Measurements from ENCODE around the gene ZSCAN1. TPM values are rescaled to one million over a fixed set of nuclear protein-coding genes. Genes with fewer than 3 reads are reported as not detected.
A peak's percentile ranks its signal among the peaks of the same experiment; 100 is the strongest.

ZSCAN1 gene
- total RNA-seq, 4 donors from 2014 or later = not detected

DNA sequence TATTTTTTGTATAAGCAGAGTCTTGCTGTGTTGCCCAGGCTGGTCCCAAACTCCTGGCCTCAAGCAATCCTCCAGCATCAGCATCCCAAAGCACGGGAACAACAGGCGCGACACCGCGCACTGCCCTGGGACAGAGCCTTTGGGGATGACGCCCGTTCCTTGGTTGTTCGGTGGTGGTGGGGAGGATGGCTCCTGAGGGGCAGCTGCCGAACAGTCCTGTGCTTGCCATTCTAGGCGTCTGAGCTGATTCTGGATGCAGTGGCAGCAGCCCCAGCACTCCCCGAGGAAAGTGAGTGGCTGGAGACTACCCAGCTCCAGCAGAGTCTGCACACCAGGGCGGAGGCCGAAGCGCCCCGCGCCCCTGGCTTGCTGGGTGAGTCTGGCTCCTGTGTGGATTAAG lies 18.4 kb downstream of the ZSCAN1 start:
- no peaks in the 10 kb centered on the region for H3K27me3 ChIP-seq
- peaks cover 0 to 14% (median 0%) of the 10 kb centered on the region in 3 donors for H3K4me1 ChIP-seq
- H3K36me3 ChIP-seq = no peaks in the 10 kb centered on the region
- no peak for ATAC-seq
- no peak overlapping the region for H3K27ac ChIP-seq
- peaks cover 0 to 77% (median 2%) of the 10 kb centered on the region in 3 donors for H3K9me3 ChIP-seq
- TF ChIP-seq POLR2A (IDR thresholded peaks at IDR 0.05) (no peak), EP300 (IDR thresholded peaks at IDR 0.05) (no peak), POLR2AphosphoS5 (IDR thresholded peaks at IDR 0.05) (no peak)
- TF ChIP-seq, protein P1, sequence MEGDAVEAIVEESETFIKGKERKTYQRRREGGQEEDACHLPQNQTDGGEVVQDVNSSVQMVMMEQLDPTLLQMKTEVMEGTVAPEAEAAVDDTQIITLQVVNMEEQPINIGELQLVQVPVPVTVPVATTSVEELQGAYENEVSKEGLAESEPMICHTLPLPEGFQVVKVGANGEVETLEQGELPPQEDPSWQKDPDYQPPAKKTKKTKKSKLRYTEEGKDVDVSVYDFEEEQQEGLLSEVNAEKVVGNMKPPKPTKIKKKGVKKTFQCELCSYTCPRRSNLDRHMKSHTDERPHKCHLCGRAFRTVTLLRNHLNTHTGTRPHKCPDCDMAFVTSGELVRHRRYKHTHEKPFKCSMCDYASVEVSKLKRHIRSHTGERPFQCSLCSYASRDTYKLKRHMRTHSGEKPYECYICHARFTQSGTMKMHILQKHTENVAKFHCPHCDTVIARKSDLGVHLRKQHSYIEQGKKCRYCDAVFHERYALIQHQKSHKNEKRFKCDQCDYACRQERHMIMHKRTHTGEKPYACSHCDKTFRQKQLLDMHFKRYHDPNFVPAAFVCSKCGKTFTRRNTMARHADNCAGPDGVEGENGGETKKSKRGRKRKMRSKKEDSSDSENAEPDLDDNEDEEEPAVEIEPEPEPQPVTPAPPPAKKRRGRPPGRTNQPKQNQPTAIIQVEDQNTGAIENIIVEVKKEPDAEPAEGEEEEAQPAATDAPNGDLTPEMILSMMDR (IDR thresholded peaks at IDR 0.05) = no peak
- H3K4me3 ChIP-seq = no peak overlapping the region
- no CpG with 5 or more reads among the region's 16 CpGs for WGBS, 2 donors (ENCODE audit: low coverage in 1 of 2)

- ATAC-seq = no peak
- 100% methylated on average over 1 of the region's 30 CpGs; no CpG with 5 or more reads in 1 of the 2 donors for WGBS, 2 donors (ENCODE audit: low coverage in 1 of 2)
- peaks cover 0 to 28% (median 0%) of the 10 kb centered on the region in 3 donors for H3K4me1 ChIP-seq
- no peaks in the 10 kb centered on the region for H3K36me3 ChIP-seq
- TF ChIP-seq POLR2A (IDR thresholded peaks at IDR 0.05) = no peak
- no peak for TF ChIP-seq POLR2AphosphoS5 (IDR thresholded peaks at IDR 0.05)
- TF ChIP-seq EP300 (IDR thresholded peaks at IDR 0.05) = no peak
- TF ChIP-seq, protein P1 (IDR thresholded peaks at IDR 0.05) = no peak
- no peak overlapping the region for H3K4me3 ChIP-seq
- H3K27ac ChIP-seq = no peak overlapping the region
- peaks cover 0 to 63% (median 2%) of the 10 kb centered on the region in 3 donors for H3K9me3 ChIP-seq
- H3K27me3 ChIP-seq = no peaks in the 10 kb centered on the region
Observed at GRCh38 chr19:58053480-58054156, 19.8 kb downstream of the ZSCAN1 start.

DNA sequence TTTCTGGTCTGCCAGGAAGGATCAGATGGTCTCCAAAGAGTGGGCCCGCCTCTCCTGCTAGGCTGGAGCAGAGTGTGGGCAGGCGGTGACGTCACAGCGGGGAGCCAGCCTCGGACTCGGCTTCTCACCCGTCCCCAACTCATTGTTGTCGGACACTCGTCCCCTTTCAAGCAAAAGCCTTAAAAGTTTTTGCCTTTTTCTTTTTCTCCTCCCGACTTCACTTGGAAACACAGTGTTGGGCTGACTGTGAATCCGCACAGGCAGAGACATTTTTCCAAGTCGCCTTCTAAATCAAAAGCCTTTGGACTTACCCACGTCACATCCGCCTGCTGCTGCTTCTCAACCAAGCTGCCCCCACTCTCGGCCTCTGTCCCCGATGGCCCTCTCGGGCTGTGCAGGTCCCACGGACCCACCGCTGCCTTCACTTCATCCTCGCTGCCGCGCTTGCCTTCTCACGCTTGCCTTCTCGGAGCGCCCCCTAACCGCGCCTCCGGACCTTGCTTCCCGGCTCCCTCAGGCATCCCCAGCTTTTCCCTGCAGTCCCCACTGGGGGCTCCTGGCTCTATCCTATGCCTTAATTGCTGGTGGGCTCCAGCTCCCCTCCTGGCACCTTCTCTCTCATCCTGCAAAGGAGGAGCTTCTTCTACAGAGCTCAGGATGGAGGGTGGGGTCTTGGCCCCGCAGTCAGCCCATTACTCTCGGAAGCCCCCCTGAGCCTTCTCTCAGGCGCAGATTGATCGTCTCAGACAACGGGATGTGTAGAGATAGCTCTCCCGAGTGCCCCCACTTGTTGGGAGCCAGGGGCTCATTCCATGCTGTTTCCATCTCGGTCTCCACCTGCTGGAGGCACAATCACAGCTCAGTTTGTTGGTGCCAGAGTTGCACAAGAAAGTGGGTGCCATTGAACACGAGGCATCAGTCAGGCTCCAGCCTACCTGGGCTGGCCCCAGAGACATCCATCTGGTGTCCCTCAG lies 21.4 kb downstream of the ZSCAN1 start:
- ATAC-seq = no peak
- 33 to 39% methylated on average over 17 to 28 of the region's 37 CpGs for WGBS, 2 donors (ENCODE audit: low coverage in 1 of 2)
- Histone ChIP-seq H3K4me1 (peaks cover 0 to 38% (median 0%) of the 10 kb centered on the region in 3 donors), H3K36me3 (no peaks in the 10 kb centered on the region), H3K4me3 (peak overlapping the region; percentile 18 to 48), H3K27me3 (no peaks in the 10 kb centered on the region), H3K27ac (peak overlapping the region in 3 of 4 donors; percentile 68 to 76 (median 74)), H3K9me3 (peaks cover 0 to 52% (median 0%) of the 10 kb centered on the region in 3 donors)
- TF ChIP-seq, protein P1 (IDR thresholded peaks at IDR 0.05) = peak in 1 of 4 experiments; percentile 30
- no peak for TF ChIP-seq POLR2A (IDR thresholded peaks at IDR 0.05)

GRCh38 chr19:58056261-58056660 lies 22.4 kb downstream of the ZSCAN1 start:
- WGBS, 2 donors (ENCODE audit: low coverage in 1 of 2) = no CpG with 5 or more reads among the region's 8 CpGs

More at GRCh38 chr19:58056261-58056660, 22.4 kb downstream of the ZSCAN1 start:
- Histone ChIP-seq H3K4me1 (peaks cover 0 to 41% (median 0%) of the 10 kb centered on the region in 3 donors), H3K4me3 (no peak overlapping the region), H3K27me3 (no peaks in the 10 kb centered on the region), H3K27ac (no peak overlapping the region), H3K9me3 (peaks cover 0 to 53% (median 0%) of the 10 kb centered on the region in 3 donors), H3K36me3 (peaks cover 0 to 1% of the 10 kb centered on the region in 2 donors)
- ATAC-seq = no peak
- TF ChIP-seq, protein P1 (IDR thresholded peaks at IDR 0.05) = no peak
- no peak for TF ChIP-seq EP300 (IDR thresholded peaks at IDR 0.05)
- no peak for TF ChIP-seq POLR2AphosphoS5 (IDR thresholded peaks at IDR 0.05)
- TF ChIP-seq POLR2A (IDR thresholded peaks at IDR 0.05) = no peak
